Activated naive CD4-positive, alpha-beta T cell treated with anti-CD3 and anti-CD28 coated beads for 36 hours (primary cell): ENCODE results near the gene ZMIZ1. TPM values are rescaled to one million over a fixed set of nuclear protein-coding genes. Genes with fewer than 3 reads are reported as not detected.

Experiments used
- CTCF ChIA-PET: fragments of 350-600 bp; sonication (Branson Sonifier 250); formaldehyde crosslinking; loops from one replicate; lab custom pipeline; 2021; ENCODE audit warnings: antibody characterized with exemption; lab: Charles Lee
- DNase-seq: peaks from one replicate; pipeline ENCODE4 v3.0.0-alpha.2; 2020
- H3K27ac Mint-ChIP-seq: one replicate; pipeline ENCODE4 v1.8.0; 2021; ENCODE audit warnings: mild to moderate bottlenecking, mixed read lengths
- H3K27me3 Mint-ChIP-seq: one replicate; pipeline ENCODE4 v1.8.0; 2021; ENCODE audit warnings: low read depth, mixed read lengths
- H3K36me3 Mint-ChIP-seq: one replicate; pipeline ENCODE4 v1.8.0; 2021; ENCODE audit warnings: low read depth, mixed read lengths
- H3K4me1 Mint-ChIP-seq: one replicate; pipeline ENCODE4 v1.8.0; 2021; ENCODE audit warnings: low read depth, mixed read lengths
- H3K4me3 Mint-ChIP-seq: one replicate; pipeline ENCODE4 v1.8.0; 2021; ENCODE audit warnings: mild to moderate bottlenecking, moderate library complexity, mixed read lengths
- H3K9me3 Mint-ChIP-seq: one replicate; pipeline ENCODE4 v1.8.0; 2021; ENCODE audit warnings: mixed read lengths
- intact Hi-C: fragments of 100-400 bp; cut with micrococcal nuclease; formaldehyde crosslinking; loops from one replicate; pipeline ENCODE4 v1.15.1; 2023
- total RNA-seq, 2 experiments: library from RNA; stranded (reverse); gene quantifications; one replicate each; pipeline ENCODE4 v1.2.3, GENCODE V29; 2021

Gene ZMIZ1
- total RNA-seq, 2 experiments from 2014 or later, result 15.6 to 18.3 TPM

DNA sequence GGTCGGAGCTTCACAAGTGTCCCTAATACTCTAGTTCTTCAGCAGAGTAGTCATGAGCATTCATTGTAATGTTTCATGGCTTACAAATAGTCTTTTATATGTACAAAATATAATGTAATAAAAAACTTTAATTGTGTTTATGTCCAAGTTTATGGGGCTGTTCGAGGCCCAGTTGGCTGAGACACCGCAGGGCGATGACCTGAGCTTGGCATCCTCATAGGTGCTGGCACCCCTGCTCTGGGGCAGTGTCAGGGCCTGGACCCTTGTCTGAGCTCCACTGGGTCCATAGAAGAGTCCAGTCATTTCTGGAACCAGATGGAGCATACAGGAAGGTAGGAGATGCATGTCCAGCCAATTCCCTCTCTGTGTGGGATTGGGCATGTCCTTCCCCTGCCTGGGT is 12.9 kb upstream of the ZMIZ1 start:
- H3K36me3 Mint-ChIP-seq, result no peaks in the 10 kb centered on the region
- intact Hi-C loops, result no loop called here

DNA sequence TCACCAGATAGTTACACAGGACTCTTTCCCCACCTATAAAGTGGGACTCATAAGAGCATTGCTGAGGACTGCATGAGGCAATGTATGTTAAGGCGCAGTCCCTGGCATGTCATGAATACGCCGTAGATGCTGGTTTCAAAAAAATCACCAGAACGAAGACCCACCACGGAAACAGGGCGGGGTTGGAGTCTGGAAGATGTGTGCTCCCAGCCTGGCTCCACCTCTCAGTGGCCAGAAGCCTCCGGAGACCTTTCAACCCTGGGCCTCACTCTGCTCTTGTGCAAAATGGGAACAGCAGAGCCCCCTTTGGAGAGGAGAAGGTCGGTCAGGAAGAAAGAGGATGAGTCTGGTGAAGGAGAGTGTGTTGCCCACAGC is 12.4 kb upstream of the ZMIZ1 start:
- Mint-ChIP-seq H3K27me3 (no peaks in the 10 kb centered on the region), H3K4me1 (peaks cover 9% of the 10 kb centered on the region), H3K4me3 (no peak overlapping the region), H3K9me3 (no peaks in the 10 kb centered on the region), H3K27ac (no peak overlapping the region), H3K36me3 (no peaks in the 10 kb centered on the region)
- intact Hi-C loops, result no loop called here
- CTCF ChIA-PET, result no interaction called here
- no peak for DNase-seq

More for the DNA sequence above, 12.9 kb upstream of the ZMIZ1 start:
- Mint-ChIP-seq H3K4me3 (no peak overlapping the region), H3K9me3 (no peaks in the 10 kb centered on the region), H3K4me1 (peaks cover 11% of the 10 kb centered on the region), H3K27me3 (no peaks in the 10 kb centered on the region), H3K27ac (no peak overlapping the region)
- CTCF ChIA-PET, result interaction anchor here (0.6 to 1.2 kb wide), 2 partner anchors 139 to 190 kb away, joined by 3 to 5 read pairs; no protein-coding TSS in a partner anchor
- DNase-seq, result no peak

DNA sequence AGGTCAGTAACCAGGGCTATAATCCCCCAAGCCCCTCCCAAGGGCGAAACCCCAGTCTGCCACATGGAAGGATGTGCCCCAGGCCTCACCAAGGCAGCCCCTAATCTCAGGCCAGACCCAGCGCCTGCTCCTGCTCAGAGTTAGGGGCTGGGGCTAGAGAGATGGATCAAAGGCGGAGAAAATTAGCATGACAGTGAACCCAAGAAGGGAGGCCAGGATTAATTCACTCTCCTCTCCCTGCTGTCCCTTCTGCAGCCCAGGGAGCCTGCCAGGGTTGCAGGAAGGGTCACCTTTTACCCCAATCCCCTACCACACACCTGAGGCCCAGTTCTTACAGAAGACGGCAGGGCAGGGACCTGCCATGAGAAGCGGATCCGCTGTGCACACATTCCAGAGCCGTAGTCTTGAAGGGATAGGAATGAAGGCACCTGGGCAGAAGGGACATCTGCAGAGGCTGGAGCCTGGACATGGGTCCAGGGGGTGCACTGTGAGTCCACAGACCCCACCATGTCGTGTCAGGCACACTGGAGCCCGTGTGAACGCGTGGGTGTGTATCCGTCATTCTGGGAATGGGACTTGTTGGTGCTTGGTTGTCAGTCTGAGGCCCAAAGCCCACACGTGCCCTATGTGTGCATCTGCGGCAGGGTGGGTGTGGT is 11.9 kb upstream of the ZMIZ1 start:
- Mint-ChIP-seq H3K27ac (no peak overlapping the region), H3K4me1 (peaks cover 5% of the 10 kb centered on the region), H3K36me3 (no peaks in the 10 kb centered on the region), H3K9me3 (no peaks in the 10 kb centered on the region), H3K4me3 (no peak overlapping the region), H3K27me3 (no peaks in the 10 kb centered on the region)
- no peak for DNase-seq
- CTCF ChIA-PET, result no interaction called here
- intact Hi-C loops, result no loop called here

DNA sequence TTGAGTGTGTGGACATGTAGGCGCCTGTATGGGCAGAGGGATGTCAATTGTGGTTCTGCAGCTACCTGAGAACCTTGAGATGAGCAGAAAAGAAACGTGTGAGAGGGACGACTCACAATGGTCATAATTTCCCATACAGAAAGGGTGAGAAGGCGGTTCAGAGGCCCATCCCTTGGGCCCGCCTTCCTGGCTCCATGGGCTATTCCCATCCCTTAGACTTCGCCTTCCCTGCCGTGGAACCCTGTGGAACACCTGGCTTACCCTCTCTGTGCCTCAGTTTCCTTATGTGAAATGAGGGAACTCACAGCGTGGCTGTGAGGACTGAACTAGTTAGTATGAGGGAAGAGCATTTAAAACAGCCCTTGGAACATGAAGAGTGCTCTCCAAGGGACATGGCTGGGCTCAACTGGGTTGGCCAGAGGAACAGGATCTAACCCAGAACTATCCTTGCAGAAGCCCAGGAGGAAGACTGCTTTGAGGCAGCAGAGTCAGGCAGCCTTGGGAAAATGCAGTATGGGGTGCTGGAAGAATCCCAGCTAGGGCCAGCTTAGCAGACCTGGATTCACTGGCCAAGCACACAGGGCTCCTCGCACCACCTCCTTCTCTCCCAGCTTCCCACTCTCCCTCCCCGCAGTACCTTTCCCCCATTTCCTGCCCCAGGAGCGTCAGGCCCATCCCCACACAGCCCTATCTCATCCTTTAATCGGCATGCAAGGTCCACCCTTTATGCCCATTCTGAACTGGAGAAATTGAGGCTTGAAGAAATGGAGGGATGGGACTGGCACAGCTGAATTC is 11.1 kb upstream of the ZMIZ1 start:
- no peak overlapping the region for H3K27ac Mint-ChIP-seq
- DNase-seq, result no peak
- H3K27me3 Mint-ChIP-seq, result no peaks in the 10 kb centered on the region
- CTCF ChIA-PET, result no interaction called here
- H3K4me1 Mint-ChIP-seq, result no peaks in the 10 kb centered on the region
- intact Hi-C loops, result no loop called here
- H3K4me3 Mint-ChIP-seq, result no peak overlapping the region
- H3K36me3 Mint-ChIP-seq, result no peaks in the 10 kb centered on the region
- no peaks in the 10 kb centered on the region for H3K9me3 Mint-ChIP-seq

DNA sequence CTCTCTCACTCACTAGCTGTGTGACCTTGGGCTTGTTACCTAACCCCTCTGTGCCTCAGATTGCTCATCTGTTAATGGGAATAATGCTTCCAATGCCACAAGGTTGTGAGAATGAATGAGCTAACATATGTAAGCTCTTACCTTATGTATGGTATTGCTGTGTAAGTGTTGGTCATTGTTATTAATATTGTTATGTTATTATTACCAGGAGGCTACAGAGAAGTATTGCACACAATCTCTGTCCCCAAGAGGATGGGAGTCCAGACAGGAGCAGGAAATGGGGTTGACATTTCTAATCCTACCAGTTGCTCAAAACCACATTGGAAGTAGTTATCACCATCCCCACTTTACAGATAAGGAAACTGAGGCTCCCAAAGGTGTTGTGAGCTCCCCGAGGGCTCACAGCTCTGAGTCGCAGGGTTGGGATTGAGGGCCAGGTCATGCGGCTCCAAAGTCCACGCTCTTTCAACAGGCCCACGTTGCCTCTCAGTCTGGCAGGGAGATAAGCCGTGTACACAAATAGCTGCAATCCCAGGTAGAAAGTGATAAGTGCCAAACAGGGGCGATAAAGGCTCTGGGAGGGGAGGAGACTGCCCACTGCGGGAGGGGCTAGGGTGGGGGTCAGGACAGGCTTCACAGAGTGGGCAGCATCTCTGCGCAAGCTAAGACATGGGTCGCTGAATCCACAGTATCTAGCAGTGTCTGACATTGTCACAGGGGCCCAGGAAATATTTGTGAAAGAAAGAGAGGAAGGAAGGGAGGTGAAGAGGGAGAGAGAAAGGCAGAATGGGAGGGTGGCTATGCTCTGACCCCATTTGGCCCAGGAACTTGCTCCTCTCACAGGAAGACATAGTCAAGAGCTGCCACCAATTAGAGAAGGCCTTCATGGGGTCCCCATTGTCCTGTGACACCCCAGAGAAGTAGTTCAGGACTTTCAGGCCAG is 9.6 kb upstream of the ZMIZ1 start:
- peaks cover 11% of the 10 kb centered on the region for H3K4me1 Mint-ChIP-seq
- H3K27me3 Mint-ChIP-seq, result no peaks in the 10 kb centered on the region
- intact Hi-C loops, result no loop called here
- no peak for DNase-seq
- no peak overlapping the region for H3K27ac Mint-ChIP-seq
- H3K4me3 Mint-ChIP-seq, result no peak overlapping the region
- CTCF ChIA-PET, result interaction anchor here (0.6 kb wide), 1 partner anchor 206 kb away, joined by 3 read pairs; no protein-coding TSS in a partner anchor
- no peaks in the 10 kb centered on the region for H3K36me3 Mint-ChIP-seq
- H3K9me3 Mint-ChIP-seq, result no peaks in the 10 kb centered on the region

DNA sequence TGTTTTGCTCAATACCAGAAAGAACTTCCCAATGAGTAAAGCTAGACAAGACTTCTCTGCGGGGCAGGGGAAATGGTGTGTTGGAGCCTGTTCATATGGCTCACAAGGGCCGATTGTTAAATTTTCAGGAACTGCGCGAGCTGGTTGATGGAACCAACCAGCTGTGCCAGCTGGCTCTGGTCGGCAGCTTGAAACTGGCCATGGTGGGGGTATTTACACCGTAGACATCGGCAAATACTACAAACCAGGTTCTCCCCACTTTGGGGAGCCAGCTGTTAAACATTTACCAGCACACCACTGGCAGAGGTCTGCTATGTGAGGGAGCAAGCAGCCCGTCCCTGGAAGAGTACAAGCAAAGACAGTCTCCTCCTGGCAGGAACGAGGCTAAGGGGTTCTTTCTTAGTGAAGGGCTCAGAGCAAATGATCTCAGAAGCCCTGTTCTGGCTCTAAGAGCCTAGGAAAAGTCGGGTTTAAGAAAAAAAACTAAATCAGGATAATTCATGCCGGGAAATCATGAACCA is 8.8 kb upstream of the ZMIZ1 start:
- DNase-seq, result no peak
- H3K9me3 Mint-ChIP-seq, result no peaks in the 10 kb centered on the region
- intact Hi-C loops, result no loop called here
- H3K36me3 Mint-ChIP-seq, result no peaks in the 10 kb centered on the region
- peaks cover 18% of the 10 kb centered on the region for H3K4me1 Mint-ChIP-seq
- no peaks in the 10 kb centered on the region for H3K27me3 Mint-ChIP-seq
- no peak overlapping the region for H3K27ac Mint-ChIP-seq
- CTCF ChIA-PET, result no interaction called here
- no peak overlapping the region for H3K4me3 Mint-ChIP-seq

DNA sequence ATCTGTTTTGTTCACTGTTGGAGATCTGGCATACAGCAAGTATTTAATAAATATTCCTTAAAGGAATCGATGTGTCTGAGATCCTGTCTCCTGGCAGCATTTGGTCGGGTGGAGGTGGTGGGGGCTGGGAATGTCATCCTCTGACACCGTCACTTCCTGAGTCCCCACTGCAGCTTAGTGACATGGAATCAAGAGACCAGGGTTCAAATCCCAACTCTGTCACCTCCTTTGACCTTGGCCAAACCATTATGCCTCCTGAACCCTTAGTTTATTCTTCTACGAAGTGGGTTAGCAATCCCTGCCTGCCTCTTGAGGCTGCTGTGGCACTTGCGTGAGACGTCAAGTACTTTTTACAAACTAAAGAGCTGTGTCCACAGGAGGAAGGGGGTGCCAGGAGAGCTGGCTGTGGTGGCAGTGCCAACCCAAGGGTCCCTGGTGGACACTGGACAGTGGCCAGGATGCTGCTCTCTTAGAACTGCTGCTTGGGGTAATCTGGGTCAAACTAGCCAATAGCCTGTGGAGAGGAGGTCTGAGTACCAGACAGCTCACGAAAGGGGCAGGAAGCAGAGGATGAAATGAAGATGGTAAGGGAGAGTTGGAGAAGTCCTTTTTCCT is 8.0 kb upstream of the ZMIZ1 start:
- Mint-ChIP-seq H3K4me3 (no peak overlapping the region), H3K36me3 (no peaks in the 10 kb centered on the region), H3K9me3 (no peaks in the 10 kb centered on the region), H3K4me1 (peaks cover 25% of the 10 kb centered on the region), H3K27ac (no peak overlapping the region), H3K27me3 (no peaks in the 10 kb centered on the region)
- no peak for DNase-seq
- intact Hi-C loops, result no loop called here
- CTCF ChIA-PET, result no interaction called here

DNA sequence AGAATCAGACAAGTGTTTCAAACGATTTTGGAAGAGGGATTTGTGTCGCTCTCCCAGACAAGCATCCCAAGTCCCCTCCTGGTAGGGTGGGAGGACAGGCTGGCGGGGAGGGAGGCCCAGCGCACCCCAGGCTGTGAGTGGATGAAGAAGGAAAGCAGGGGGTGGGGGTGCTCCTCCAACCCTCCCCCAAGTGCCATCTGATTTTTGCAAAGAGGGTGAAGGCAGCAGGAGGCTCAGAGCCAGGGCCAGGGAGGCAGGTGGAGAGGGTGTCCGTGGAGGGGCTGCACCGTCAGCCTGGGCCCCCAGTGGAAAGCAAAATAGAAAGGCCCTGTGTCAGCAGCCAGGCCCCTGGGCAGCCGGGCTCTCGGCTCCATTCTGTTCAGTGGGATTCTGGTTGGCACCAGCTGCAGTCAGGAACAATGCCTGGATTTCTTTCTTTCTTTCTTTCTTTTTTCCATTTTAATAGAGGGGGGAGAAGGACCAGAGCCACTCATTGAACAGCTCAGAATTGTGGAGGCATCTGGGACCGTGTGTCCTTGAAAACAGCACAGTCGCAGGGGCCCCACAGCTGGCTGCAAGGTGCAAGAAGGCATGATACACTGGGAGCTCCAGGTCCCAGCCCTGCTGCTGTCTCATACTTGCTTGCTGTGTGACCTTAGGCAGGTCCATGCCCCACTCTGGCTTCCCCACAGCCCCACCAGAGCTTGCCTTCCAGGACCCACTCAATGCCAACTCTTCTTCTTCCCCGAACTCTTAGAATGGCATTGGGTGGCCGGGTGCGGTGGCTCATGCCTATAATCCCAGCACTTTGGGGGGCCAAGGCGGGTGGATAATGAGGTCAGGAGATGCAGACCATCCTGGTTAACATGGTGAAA is 7.1 kb upstream of the ZMIZ1 start:
- CTCF ChIA-PET, result no interaction called here
- Mint-ChIP-seq H3K27me3 (no peaks in the 10 kb centered on the region), H3K9me3 (no peaks in the 10 kb centered on the region), H3K4me3 (no peak overlapping the region), H3K27ac (no peak overlapping the region), H3K4me1 (peaks cover 25% of the 10 kb centered on the region), H3K36me3 (no peaks in the 10 kb centered on the region)
- DNase-seq, result no peak
- intact Hi-C loops, result no loop called here

DNA sequence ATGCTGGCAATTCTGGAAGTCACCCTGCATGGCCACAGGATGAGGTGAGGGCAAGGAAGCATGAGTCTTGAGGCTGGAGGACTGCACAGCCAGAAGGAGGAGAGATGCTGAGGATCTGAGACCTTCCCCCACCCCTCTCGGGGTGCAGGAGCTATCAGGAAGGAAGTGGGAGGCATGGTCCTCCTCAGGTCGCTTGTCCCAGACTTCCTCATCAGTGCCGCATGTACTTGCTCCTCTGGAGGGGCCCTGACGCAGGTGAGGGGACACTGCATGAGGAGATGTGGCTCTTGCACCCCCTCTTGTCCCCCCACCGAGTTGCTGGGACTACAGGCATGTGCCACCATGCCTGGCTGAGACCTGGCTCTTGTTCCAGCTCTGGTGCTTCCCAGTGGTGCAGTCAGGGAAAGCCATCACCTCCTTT is 5.7 kb upstream of the ZMIZ1 start:
- Mint-ChIP-seq H3K27me3 (peaks cover under 1% of the 10 kb centered on the region), H3K36me3 (no peaks in the 10 kb centered on the region), H3K4me3 (no peak overlapping the region), H3K27ac (no peak overlapping the region), H3K9me3 (no peaks in the 10 kb centered on the region), H3K4me1 (peaks cover 28% of the 10 kb centered on the region)
- DNase-seq, result no peak
- intact Hi-C loops, result no loop called here
- CTCF ChIA-PET, result no interaction called here

DNA sequence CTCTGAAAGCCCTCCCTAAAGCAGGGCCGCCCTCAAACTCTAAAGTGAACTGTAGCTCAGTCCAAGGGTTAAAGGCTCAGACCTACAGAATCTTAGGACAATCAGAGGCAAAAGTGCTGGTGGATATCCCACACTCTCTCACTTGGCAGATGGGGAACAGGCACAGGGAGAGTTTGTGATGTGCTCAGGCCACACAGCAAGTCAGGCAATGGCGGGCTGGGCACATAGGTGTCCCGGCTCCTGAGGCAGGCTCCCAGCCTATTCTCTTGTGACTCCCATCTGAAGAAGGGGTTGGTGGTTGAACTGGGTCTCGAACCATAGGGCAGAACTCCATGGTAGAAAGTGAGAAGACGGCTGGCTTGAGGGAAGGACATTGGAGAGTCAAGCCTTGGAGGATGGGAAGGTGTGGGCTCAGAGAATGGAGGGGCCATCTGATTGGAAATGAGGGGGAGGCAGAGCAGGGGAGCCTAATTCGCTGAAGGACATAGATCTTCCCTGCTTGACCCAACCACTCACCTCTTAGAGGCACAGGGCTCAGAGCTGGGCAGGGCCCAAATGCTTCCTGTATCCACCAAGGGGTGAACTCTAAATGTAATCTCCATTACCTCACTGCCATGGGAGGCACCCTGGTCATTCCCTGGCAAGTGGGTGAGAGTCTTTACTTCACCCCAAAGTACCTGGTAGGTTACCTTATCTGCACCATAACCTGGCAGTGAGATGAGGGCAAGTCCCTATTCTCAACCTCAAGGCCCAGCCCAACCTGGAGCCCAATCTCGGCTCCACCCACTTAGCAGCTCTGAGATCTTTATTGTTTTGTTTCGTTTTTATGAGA is 4.9 kb upstream of the ZMIZ1 start:
- DNase-seq, result no peak
- Mint-ChIP-seq H3K9me3 (no peaks in the 10 kb centered on the region), H3K27ac (no peak overlapping the region), H3K27me3 (peaks cover 2% of the 10 kb centered on the region), H3K4me3 (no peak overlapping the region), H3K36me3 (no peaks in the 10 kb centered on the region), H3K4me1 (peaks cover 29% of the 10 kb centered on the region)
- intact Hi-C loops, result no loop called here
- CTCF ChIA-PET, result no interaction called here
